HEK293 (cell line): ENCODE data around the gene RGS7.

Experiments used
- ZNF274 ChIP-seq, 2 experiments: fragments of 200-500 bp in 1 of 2; fragments of 450-650 bp in 1 of 2; sonication (Bioruptor generic) in 1 of 2; formaldehyde crosslinking in 1 of 2; IDR thresholded peaks; 2 replicates each; pipeline versions ENCODE4 v1.5.1 to v1.6.1; 2014 to 2016; ENCODE audit warnings: borderline replicate concordance in 1 of 2, inconsistent platforms in 1 of 2, low read length in 1 of 2, missing biosample characterization in 1 of 2, missing genetic modification characterization in 1 of 2
- ZNF600 ChIP-seq: fragments of 450-650 bp; formaldehyde crosslinking; IDR thresholded peaks from 2 replicates; pipeline ENCODE4 v1.5.1; 2016; ENCODE audit warnings: missing biosample characterization, missing genetic modification characterization
- TF ChIP-seq, protein P1 (sequence below): fragments of 450-650 bp; formaldehyde crosslinking; IDR thresholded peaks from 2 replicates; pipeline ENCODE4 v1.5.1; 2016; ENCODE audit warnings: missing biosample characterization, missing genetic modification characterization

DNA sequence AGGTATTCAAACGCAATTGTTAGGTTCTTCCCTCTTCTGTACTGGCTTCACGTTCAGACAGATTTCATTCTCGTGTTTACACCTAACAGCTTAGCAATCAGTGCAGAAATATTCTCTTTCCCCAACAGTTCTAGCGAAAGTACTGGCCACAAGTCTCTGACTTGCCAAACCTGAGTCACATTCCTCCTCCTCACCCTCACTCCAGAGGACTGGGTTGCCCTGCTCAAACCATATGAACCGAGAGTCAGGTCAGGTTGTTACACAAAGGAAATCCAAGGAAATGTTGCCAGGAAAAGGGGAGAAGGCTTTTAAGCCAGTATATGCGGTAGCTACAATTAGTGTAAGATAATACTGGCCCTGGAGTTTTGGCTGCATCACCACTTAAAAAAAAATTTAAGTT is 282.5 kb downstream of the RGS7 start:
- TF ChIP-seq, protein P1, sequence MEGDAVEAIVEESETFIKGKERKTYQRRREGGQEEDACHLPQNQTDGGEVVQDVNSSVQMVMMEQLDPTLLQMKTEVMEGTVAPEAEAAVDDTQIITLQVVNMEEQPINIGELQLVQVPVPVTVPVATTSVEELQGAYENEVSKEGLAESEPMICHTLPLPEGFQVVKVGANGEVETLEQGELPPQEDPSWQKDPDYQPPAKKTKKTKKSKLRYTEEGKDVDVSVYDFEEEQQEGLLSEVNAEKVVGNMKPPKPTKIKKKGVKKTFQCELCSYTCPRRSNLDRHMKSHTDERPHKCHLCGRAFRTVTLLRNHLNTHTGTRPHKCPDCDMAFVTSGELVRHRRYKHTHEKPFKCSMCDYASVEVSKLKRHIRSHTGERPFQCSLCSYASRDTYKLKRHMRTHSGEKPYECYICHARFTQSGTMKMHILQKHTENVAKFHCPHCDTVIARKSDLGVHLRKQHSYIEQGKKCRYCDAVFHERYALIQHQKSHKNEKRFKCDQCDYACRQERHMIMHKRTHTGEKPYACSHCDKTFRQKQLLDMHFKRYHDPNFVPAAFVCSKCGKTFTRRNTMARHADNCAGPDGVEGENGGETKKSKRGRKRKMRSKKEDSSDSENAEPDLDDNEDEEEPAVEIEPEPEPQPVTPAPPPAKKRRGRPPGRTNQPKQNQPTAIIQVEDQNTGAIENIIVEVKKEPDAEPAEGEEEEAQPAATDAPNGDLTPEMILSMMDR (tag by site-specific recombination), result no peak
- no peak for TF ChIP-seq ZNF274 (IDR thresholded peaks at IDR 0.05; ENCODE audit: low read length)
- no peak for TF ChIP-seq ZNF274 (tag by site-specific recombination; IDR thresholded peaks at IDR 0.05; ENCODE audit: borderline replicate concordance)
- TF ChIP-seq ZNF600 (tag by site-specific recombination), result no peak
